GM18511 (cell line): ENCODE results near the gene PLAC8.

Source experiments
- ATAC-seq: cut with Tn5 transposase; IDR thresholded peaks from one replicate; pipeline ENCODE4 v1.9.1; 2021; ENCODE audit warnings: mild to moderate bottlenecking, moderate library complexity; ENCODE audit not compliant: unreplicated experiment

Gene PLAC8, protein sequence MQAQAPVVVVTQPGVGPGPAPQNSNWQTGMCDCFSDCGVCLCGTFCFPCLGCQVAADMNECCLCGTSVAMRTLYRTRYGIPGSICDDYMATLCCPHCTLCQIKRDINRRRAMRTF

GRCh38 chr4:83114576-83114975, at the start of gene PLAC8:
PLAC8 (minus strand) TSS chr4:83114729; CDS start chr4:83107921, 6,808 bp downstream.
- peak; percentile 47 for ATAC-seq

DNA sequence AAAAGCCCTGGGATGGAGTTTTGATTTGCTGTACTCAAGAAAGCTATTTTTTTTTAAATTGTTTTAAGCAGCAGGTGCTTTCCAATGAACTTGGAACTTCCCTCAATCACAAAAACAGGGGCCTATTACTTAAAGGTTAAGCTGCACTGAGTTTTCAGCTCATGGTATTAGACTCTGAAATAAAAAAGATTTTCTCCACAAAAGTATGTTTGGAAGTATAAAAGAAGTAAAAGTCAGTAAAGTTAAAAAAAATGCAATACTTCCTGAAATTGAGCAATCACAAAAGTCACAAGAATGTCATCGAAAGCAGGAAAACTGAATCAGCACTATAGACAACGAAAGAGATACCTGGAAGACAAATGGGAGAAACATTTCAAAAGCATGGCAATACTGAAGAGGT, 38.9 kb upstream of the PLAC8 start:
- ATAC-seq: no peak

- ATAC-seq: no peak
Measured at GRCh38 chr4:83152746-83153145, 38.2 kb upstream of the PLAC8 start.

- ATAC-seq: no peak
Measured at GRCh38 chr4:83151651-83152050, 37.1 kb upstream of the PLAC8 start.

- no peak for ATAC-seq
Measured at GRCh38 chr4:83150653-83151330, 36.3 kb upstream of the PLAC8 start.

DNA sequence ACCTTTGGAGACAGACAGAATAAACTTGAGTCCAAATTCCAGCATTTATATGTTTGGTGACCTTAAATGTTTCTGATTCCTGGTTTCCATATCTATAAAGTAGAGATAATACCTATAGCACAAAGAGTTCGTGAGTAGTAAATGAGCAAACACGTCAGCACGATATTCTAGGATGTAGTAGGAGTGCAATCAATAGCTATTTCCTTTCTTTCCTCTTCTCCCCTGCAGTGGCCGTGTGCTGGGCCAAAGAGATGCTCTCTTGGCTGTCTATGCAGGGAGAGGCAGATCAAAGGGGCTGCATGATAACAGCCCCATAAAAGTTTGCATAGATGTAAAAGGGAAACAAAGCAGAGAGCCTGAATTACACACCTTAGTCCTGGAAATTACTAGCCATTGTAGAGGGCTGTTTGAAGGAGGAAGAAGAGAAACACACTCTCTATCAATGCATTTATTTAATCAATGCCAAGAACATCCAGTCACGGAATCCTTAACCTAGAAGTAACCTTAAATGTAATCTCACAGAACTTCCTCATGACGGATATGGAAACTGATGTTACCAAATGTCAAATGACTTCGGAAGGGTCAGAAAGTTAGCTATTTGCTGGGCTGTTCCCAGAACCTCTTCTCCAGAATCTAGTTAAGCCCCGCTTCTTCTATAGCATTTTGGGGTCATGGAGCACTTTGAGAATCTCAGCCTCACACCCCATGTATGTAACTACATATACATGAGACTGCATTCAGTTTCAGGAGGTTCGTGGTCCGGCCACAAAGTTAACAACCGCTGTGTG, 35.5 kb upstream of the PLAC8 start:
- no peak for ATAC-seq

GRCh38 chr4:83146841-83147240, 32.3 kb upstream of the PLAC8 start:
- ATAC-seq: no peak

- ATAC-seq: peak; percentile 58
Measured at GRCh38 chr4:83145776-83146175, 31.2 kb upstream of the PLAC8 start.

GRCh38 chr4:83139514-83140156, 25.1 kb upstream of the PLAC8 start:
- no peak for ATAC-seq

- ATAC-seq: no peak
Measured at GRCh38 chr4:83138946-83139345, 24.4 kb upstream of the PLAC8 start.

DNA sequence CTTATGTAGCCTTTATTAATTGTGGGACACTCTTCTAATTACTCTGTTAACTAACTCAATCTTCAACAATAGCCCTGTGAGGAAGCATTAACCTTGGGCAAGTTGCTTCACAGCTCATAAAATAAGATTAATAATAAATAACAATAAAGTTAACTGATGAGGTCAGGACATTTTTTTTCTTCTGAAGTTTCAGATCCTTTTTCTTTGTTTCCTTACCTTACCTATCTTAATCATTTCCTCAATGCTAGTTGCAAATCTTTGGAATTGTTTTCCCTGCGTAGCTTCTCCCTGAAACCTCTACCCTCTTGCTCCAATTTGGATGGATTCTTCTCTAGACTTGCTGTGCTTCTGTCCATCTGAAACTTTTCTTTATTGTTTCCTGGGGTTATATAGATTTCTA, 17.5 kb upstream of the PLAC8 start:
- ATAC-seq: peak; percentile 43

- no peak for ATAC-seq
Measured at GRCh38 chr4:83129264-83129663, 14.7 kb upstream of the PLAC8 start.

GRCh38 chr4:83128240-83128929, 13.9 kb upstream of the PLAC8 start:
- no peak for ATAC-seq

DNA sequence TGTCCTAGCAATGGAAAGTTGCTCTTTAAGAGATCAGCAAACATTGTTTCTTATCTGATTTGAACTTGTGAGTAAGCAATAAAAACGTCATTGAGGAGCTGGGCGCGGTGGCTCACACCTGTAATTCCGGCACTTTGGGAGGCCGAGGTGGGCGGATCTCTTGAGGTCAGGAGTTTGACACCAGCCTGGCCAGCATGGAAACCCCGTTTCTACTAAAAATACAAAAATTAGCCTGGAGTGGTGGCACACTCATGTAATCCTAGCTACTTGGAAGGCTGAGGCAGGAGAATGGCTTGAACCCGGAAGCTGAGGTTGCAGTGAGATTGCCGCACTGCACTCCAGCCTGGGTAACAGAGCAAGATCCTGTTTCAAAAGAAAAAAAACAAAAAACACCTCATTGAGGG, 11.2 kb upstream of the PLAC8 start:
- ATAC-seq: no peak

DNA sequence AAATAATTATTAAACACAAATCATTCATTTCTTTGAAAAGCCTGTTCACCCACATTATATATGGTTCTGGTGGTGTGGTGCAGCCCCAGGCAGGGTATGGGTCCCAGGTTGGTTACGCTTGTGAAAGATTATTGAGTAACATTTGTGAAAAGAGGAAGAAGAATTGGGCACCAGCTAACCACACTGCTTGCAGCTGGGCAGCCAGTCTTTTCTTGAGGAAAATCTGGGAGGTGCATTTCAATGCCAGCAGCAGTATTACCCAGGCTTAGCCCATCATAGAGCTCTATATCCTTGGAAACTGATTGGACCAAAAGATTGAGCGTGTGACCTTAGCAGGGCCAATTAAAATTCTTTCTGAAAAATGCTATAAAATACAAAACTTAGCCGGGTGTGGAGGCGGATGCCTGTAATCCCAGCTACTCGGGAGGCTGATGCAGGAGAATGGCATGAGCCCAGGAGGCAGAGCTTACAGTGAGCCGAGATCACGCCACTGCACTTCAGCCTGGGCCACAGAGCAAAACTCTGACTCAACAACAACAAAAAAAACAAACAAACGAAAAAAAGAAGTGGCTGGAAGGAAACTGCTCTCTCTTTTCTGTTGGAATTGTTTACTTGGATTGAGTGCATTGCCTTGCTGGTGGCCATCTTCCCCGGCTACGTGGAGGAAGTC, 9.7 kb upstream of the PLAC8 start:
- peak; percentile 84 for ATAC-seq

DNA sequence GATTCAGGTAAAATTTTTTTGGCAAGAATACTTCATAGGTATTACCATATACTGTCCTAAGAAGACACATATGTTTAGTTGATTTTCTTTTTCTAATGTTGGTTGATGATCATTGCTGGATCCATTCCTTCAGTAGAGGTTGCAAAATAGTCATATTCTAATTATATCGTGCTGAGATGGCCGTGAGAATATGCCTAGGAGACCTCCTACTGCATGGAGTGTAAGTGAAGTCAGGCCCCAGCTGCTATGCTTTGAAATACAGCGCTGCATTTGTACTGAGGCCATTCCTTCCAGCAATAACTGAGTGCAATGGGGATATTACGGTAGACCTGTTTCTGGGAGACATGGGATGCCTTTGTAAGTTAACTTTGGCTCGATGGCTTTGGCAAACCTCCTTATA, 6.7 kb upstream of the PLAC8 start:
- ATAC-seq: no peak

- no peak for ATAC-seq
Measured at GRCh38 chr4:83118869-83119268, 4.3 kb upstream of the PLAC8 start.

GRCh38 chr4:83115656-83116285, 1.2 kb upstream of the PLAC8 start:
- ATAC-seq: no peak

GRCh38 chr4:83115000-83115399, 471 bp upstream of the PLAC8 start:
- ATAC-seq: no peak

- no peak for ATAC-seq
Measured at GRCh38 chr4:83113429-83113786, 1.1 kb downstream of the PLAC8 start.
